SJSA1 (cell line): ENCODE measurements around the gene DYNC1LI2. TPM values are rescaled to one million over a fixed set of nuclear protein-coding genes. Genes with fewer than 3 reads are reported as not detected.

Experiments used
- DNase-seq, 2 experiments: peaks; one replicate each; pipeline ENCODE4 v3.0.0-alpha.2; 2015 to 2020; ENCODE audit warnings: low spot score in 2 of 2, low read depth in 1 of 2
- H3K27ac ChIP-seq: fragments of 250-450 bp; sonication (Bioruptor Pico); 2 replicates; pipeline ENCODE4 v1.5.1; 2020; ENCODE audit warnings: mild to moderate bottlenecking, moderate library complexity
- H3K27me3 ChIP-seq: fragments of 250-450 bp; sonication (Bioruptor Pico); replicated peaks from 2 replicates; pipeline ENCODE4 v1.5.1; 2020; ENCODE audit warnings: mild to moderate bottlenecking, moderate library complexity
- H3K36me3 ChIP-seq: fragments of 250-450 bp; sonication (Bioruptor Pico); 2 replicates; pipeline ENCODE4 v1.5.1; 2020; ENCODE audit warnings: mild to moderate bottlenecking
- H3K4me1 ChIP-seq: fragments of 250-450 bp; sonication (Bioruptor Pico); replicated peaks from 2 replicates; pipeline ENCODE4 v1.6.1; 2021; ENCODE audit warnings: mild to moderate bottlenecking
- H3K4me3 ChIP-seq: fragments of 250-450 bp; sonication (Bioruptor Pico); 2 replicates; pipeline ENCODE4 v1.5.1; 2020; ENCODE audit warnings: mild to moderate bottlenecking
- H3K9me3 ChIP-seq: fragments of 250-450 bp; sonication (Bioruptor Pico); replicated peaks from 2 replicates; pipeline ENCODE4 v1.5.1; 2020; ENCODE audit warnings: mild to moderate bottlenecking
- total RNA-seq: library from RNA; depleted of rRNA; stranded (reverse); fragments of >200 nt; shearing (Covaris generic); gene quantifications from 2 replicates; pipeline ENCODE4 v1.2.3, GENCODE V29; 2014

DYNC1LI2 gene
- total RNA-seq, 1 experiment from 2014 or later, result 101 TPM

DNA sequence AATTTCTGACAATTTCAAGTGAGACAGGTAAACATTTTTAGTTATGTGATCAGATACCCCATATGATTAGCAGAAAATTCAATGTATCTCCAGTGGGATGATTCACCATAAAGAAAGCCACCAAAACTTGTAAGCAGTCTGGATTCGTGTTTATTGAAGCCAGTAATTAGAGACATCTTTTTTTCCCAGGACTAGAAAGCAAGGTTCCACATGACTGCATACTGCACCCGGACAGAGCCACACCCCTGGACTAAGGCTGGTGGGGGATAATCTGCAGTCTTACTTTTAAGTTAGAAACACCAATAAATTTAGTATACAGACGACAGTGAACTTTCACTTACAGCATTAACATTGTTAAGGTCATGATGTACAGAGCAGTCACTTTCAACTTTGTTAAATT, 30.6 kb downstream of the DYNC1LI2 start:
- Histone ChIP-seq H3K9me3 (no peaks in the 10 kb centered on the region), H3K4me3 (no peak overlapping the region), H3K4me1 (no peaks in the 10 kb centered on the region; the same call in 1 of the 2 replicates), H3K27me3 (no peaks in the 10 kb centered on the region), H3K36me3 (peaks cover 50% of the 10 kb centered on the region), H3K27ac (no peak overlapping the region)
- no peak for DNase-seq

DNA sequence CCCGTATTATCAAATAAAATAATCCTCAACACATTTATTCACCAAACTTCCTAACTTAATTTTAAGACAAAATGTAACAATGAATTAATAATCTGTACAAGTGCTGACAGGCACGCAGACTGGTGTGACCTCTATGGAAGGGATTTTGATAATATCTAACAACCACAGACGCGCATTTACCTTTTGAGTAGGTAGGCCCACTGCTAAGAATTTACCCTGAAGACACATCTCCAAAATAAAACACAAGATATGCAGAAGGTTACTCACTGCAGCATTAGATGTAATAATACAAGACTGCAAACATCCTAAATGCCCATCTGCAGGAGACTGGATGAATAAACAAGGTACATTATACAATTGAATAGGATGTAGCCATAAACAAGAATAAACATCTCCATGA, 32.2 kb downstream of the DYNC1LI2 start:
- Histone ChIP-seq H3K36me3 (peaks cover 35% of the 10 kb centered on the region), H3K27ac (no peak overlapping the region), H3K4me3 (no peak overlapping the region), H3K4me1 (no peaks in the 10 kb centered on the region; the same call in 1 of the 2 replicates), H3K9me3 (no peaks in the 10 kb centered on the region), H3K27me3 (no peaks in the 10 kb centered on the region)
- no peak for DNase-seq

DNA sequence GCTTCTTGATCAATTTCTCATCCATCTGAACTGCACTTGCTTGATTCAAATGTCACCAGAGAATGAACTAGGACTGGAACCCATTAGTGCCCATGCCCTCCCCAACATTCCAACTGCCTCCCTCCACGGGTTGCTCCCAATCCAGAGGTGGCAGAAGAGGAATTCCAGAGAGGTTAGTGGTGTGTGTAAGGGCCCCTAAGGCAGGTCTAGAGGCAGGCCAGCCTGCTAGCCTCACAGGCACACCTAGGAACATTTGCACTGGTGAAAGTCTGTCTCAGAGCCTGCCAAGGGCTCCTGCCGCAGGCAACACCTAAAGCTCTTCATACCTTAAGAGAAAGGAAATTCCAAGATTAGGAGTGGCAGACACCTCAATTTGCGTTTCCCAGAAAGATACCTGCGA, 33.6 kb downstream of the DYNC1LI2 start:
- H3K27ac ChIP-seq, result no peak overlapping the region
- DNase-seq, result no peak
- H3K4me3 ChIP-seq, result no peak overlapping the region
- no peaks in the 10 kb centered on the region for H3K9me3 ChIP-seq
- peaks cover 20% of the 10 kb centered on the region for H3K36me3 ChIP-seq
- no peaks in the 10 kb centered on the region; the same call in 1 of the 2 replicates for H3K4me1 ChIP-seq
- H3K27me3 ChIP-seq, result no peaks in the 10 kb centered on the region

DNA sequence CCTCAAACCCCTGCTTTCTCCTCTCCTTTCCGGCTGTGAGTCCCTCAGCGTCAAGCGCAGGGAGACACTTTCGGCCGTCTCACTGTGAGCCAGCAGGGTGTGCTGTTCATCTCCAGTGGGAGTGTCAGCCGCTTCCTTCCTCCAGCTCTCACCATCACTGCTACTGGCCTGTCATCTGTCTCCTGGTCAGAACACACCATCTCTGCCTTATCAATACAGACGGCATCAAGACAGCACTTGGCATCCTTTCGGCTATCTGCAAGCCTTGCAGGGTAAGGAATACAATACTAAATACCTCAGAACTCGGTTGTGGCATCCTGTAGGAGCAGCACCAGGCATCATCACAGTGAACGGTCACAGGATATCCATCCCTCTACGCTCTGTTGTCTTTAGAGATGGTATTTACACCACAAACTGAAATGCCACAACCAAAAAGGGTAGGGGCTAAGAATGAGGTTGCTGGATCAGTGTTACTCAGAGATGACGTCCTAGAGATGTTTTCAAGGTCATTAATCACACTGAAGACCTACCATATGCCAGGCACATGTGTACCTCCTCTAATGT, 34.2 kb downstream of the DYNC1LI2 start:
- Histone ChIP-seq H3K4me3 (no peak overlapping the region), H3K36me3 (peaks cover 14% of the 10 kb centered on the region), H3K27me3 (no peaks in the 10 kb centered on the region), H3K4me1 (no peaks in the 10 kb centered on the region; the same call in 1 of the 2 replicates), H3K9me3 (no peaks in the 10 kb centered on the region), H3K27ac (no peak overlapping the region)
- DNase-seq, result peak; percentile 30 to 57

DNA sequence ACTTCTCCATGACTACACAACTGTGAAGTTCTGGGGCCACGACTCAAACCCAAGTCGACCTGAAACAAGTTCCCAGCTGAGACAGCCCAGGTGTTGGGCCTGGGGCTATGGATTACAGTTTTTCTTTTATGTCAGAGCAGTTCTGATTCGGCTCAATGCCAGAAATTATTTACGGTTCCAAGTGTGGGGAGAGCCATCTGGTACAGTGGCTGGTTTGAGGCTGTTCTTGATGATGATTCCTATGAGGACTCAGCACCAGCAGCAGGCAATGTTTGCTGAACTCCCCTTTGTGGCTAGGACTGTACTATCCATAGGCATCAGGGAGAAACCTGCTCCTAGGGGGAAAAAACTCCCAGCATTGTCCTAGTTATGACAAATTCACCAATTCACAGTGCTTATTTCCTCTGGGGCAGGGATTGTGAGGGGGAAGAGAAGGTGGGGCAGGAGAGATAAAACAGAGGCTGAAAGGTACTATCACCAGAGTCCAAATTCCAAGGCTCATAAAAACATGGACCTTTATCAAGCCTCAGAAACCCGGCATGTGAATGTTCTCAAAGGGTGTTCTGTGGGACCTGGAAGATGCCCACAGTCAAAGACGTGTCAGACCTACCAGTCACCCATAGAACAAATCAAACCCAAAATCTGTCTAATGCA, 36.6 kb downstream of the DYNC1LI2 start:
- DNase-seq, result no peak
- no peaks in the 10 kb centered on the region for H3K9me3 ChIP-seq

DNA sequence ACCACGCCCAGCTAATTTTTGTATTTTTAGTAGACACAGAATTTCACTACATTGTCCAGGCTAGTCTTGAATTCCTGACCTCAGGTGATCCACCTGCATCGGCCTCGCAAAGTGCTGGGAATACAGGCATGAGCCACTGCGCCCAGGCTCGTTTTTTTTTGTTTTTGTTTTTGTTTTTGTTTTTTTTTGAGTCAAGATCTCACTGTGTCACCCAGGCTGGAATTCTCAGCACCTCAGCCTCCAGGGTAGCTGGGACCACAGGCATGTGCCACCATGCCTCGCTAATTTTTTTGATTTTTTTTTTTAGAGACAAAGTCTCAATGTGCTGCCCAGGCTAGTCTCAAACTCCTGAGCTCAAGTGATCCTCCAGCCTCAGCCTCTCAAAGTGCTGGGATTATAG, 37.3 kb downstream of the DYNC1LI2 start:
- no peak overlapping the region for H3K27ac ChIP-seq
- no peaks in the 10 kb centered on the region for H3K9me3 ChIP-seq
- H3K4me3 ChIP-seq, result no peak overlapping the region
- no peak for DNase-seq
- peaks cover 5% of the 10 kb centered on the region for H3K36me3 ChIP-seq
- H3K4me1 ChIP-seq, result no peaks in the 10 kb centered on the region; the same call in 1 of the 2 replicates
- H3K27me3 ChIP-seq, result no peaks in the 10 kb centered on the region

More for the DNA sequence above, 36.6 kb downstream of the DYNC1LI2 start:
- no peaks in the 10 kb centered on the region; the same call in 1 of the 2 replicates for H3K4me1 ChIP-seq
- H3K27ac ChIP-seq, result no peak overlapping the region
- no peak overlapping the region for H3K4me3 ChIP-seq
- H3K36me3 ChIP-seq, result peaks cover 5% of the 10 kb centered on the region
- H3K27me3 ChIP-seq, result no peaks in the 10 kb centered on the region

DNA sequence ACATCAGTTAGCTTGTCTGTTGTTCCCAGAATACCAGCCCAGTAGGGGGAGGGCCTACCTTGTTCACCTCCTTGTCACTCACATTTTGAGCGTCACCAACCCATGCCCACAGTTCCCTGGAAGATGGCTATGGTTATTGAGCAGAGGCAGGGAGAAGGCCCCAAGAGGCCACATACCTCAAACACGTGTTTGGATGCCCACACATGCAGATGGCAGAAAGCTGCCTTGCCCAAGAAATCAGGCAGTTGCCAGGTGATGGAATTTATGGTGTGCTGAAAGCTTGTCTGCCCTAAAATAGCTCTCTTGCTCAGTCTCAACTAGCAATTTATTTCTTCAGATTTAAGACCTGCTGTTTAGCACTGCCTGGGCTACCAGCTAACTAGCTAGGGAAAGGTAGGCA, 38.3 kb downstream of the DYNC1LI2 start:
- no peaks in the 10 kb centered on the region; the same call in 1 of the 2 replicates for H3K36me3 ChIP-seq
- H3K4me3 ChIP-seq, result no peak overlapping the region
- no peaks in the 10 kb centered on the region; the same call in 1 of the 2 replicates for H3K4me1 ChIP-seq
- H3K27me3 ChIP-seq, result no peaks in the 10 kb centered on the region
- H3K9me3 ChIP-seq, result no peaks in the 10 kb centered on the region
- H3K27ac ChIP-seq, result no peak overlapping the region
- no peak for DNase-seq

DNA sequence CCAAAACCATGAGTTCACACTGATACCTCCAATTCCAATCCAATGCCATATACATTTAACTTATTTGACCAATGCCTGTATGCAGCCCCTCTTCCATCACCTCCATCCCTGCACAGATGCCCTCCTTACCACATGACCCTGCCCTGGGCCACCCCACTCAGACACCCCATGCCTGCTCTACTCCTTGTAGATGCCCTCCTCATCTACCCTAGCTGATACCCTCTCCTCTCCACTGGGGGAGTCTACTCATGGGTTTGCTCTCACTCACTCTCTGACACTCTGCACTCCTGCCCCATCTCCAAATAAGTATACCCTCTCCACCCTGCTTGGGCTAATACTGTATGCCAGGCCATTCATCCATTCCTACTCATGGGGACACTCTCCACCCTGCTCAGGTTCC, 38.9 kb downstream of the DYNC1LI2 start:
- no peak for DNase-seq
- Histone ChIP-seq H3K36me3 (no peaks in the 10 kb centered on the region; the same call in 1 of the 2 replicates), H3K4me3 (no peak overlapping the region), H3K27ac (no peak overlapping the region), H3K4me1 (no peaks in the 10 kb centered on the region; the same call in 1 of the 2 replicates), H3K9me3 (no peaks in the 10 kb centered on the region), H3K27me3 (no peaks in the 10 kb centered on the region)

DNA sequence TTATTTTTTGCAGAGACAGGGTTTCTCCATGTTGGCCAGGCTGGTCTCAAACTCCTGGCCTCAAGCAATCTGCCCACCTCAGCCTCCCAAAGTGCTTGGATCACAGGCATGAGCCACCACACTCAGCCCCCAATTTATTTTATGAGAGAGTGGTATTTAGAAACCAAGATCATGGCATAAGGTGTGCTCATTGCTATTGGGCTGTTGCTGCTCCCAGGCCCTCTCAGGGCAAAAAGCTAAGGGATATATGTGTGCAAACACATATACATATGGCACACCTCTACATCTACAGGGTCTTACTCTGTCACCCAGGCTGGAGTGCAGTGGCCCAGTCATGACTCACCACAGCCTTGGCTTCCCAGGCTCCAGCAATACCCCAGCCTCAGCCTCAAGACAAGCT, 39.8 kb downstream of the DYNC1LI2 start:
- Histone ChIP-seq H3K27ac (no peak overlapping the region), H3K4me1 (peaks cover 4% of the 10 kb centered on the region), H3K9me3 (no peaks in the 10 kb centered on the region), H3K4me3 (no peak overlapping the region), H3K36me3 (no peaks in the 10 kb centered on the region), H3K27me3 (no peaks in the 10 kb centered on the region)
- no peak for DNase-seq

DNA sequence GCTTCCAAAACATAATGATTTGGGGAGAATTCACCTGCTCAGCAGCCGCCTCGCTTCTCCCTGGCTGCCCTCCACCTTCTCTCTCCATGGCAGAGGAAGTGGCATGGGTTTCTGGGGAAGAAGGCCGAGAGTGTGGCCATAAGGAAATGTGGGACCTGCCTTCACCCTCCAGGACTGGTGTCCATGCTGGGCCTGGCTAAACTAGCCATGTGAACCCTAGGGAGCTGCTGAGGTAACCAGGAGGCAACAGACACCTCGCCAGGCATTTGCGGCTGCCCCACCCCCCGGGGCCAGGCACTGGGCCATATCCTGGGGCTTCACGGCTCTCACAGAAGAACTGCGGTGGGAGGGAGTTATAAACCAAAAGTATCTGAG, 44.9 kb downstream of the DYNC1LI2 start:
- no peaks in the 10 kb centered on the region for H3K36me3 ChIP-seq
- H3K27me3 ChIP-seq, result no peaks in the 10 kb centered on the region
- H3K9me3 ChIP-seq, result no peaks in the 10 kb centered on the region
- no peak overlapping the region for H3K4me3 ChIP-seq
- peak overlapping the region; percentile 38; the same call in 1 of the 2 replicates for H3K27ac ChIP-seq
- DNase-seq, result no peak
- H3K4me1 ChIP-seq, result peaks cover 14% of the 10 kb centered on the region

DNA sequence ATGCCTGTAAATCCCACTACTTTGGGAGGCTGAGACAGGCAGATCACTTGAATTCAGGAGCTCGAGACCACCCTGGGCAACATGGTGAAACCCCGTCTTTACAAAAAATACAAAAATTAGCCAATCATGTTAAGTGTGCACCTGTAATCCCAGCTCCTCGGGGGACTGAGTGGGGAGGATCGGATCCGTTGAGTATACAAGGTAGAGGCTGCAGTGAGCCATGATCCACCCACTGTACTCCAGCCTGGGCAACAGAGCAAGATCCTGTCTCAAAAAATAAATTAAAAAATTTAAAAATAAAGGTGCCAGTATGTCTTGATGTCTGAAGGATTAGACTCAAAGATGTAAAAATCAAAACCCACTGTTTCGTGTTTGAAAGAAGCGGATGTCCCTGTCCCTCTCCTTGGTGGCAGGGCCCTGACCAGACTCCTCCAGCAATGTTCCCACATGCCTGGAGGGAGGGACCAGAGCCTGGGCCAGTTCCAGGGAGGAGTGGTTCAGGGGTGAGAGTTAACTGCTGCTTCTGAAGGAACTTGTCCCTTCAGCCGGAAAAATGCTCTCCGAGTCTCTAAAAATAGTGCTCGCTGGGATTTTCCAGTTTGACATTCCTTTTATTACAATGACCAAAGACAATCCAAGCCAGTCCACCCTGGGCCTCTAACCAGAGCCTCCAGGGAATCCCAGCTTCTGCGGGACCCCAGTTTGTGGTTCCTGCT, 45.5 kb downstream of the DYNC1LI2 start:
- peak; percentile 57 to 65 for DNase-seq
- Histone ChIP-seq H3K9me3 (no peaks in the 10 kb centered on the region), H3K4me3 (no peak overlapping the region), H3K36me3 (no peaks in the 10 kb centered on the region), H3K4me1 (peaks cover 14% of the 10 kb centered on the region), H3K27ac (peak overlapping the region; percentile 38; the same call in 1 of the 2 replicates), H3K27me3 (no peaks in the 10 kb centered on the region)

DNA sequence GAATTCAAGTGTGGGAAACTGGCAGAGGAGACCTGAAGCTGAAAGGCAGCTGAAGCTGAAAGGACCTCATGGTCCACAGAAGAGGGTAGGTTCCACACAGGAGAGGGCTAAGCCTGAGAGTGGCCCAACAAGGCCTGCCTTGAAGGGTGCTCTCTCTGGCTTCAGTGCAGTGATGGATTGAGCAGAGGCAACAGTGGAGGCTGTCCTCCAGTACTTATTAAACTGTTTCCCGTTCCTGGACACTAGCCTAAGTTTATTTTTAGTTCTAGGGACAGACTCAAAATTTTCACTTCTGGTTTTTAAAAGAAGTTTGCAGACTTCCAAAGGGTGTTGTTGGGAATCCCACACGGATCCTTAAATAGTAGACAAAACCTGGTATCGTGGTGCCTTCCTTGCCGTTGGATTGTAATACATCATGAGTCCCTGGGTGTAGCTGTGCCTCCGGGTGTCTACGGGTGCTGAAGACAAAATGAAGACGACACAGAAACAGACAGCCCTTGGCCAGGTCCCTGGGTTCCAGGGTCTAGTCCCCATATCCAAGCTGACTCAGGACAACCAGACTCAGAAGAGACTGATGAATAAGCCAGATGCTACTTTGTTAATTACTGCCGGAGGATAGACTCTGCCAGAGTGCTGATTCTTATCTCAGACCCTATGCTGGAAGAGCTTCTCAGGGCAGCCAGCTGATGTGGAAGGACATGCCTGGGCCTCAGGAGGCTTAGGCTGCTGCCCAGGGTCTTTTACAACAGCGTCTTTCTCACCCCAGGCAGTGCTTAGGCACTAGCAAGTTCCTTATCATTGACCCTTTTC, 47.8 kb downstream of the DYNC1LI2 start:
- Histone ChIP-seq H3K4me3 (no peak overlapping the region), H3K4me1 (peaks cover 14% of the 10 kb centered on the region), H3K36me3 (no peaks in the 10 kb centered on the region), H3K27ac (no peak overlapping the region), H3K27me3 (no peaks in the 10 kb centered on the region), H3K9me3 (no peaks in the 10 kb centered on the region)
- DNase-seq, result no peak

DNA sequence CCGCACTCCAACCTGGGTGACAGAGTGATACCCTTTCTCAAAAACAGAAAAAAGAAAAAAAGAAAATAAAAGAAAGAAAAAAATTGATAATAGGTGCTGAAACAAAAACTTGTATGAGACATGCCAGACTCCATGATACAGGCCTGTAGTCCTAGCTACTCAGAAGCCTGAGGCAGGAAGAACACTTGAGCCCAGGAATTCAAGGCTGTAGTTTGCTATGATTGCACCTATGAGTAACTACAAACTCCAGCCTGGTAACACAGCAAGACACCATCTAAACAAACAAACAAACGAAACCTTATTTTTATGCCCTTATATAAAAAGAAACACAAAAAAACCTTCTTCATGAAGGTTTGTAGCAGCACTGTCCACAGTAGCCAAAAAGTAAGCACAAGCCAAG, 49.9 kb downstream of the DYNC1LI2 start:
- no peak for DNase-seq
- H3K27me3 ChIP-seq, result no peaks in the 10 kb centered on the region
- H3K27ac ChIP-seq, result no peak overlapping the region
- no peaks in the 10 kb centered on the region for H3K9me3 ChIP-seq
- peaks cover 13% of the 10 kb centered on the region for H3K4me1 ChIP-seq
- no peak overlapping the region for H3K4me3 ChIP-seq
- no peaks in the 10 kb centered on the region for H3K36me3 ChIP-seq
